ENCODE measurements around the gene F2RL1.
"Not testable (repeated sequence)": the region's sequence is repeated elsewhere in the genome, so short reads cannot be mapped to it uniquely, and the experiment has no call there.

Gene F2RL1

DNA sequence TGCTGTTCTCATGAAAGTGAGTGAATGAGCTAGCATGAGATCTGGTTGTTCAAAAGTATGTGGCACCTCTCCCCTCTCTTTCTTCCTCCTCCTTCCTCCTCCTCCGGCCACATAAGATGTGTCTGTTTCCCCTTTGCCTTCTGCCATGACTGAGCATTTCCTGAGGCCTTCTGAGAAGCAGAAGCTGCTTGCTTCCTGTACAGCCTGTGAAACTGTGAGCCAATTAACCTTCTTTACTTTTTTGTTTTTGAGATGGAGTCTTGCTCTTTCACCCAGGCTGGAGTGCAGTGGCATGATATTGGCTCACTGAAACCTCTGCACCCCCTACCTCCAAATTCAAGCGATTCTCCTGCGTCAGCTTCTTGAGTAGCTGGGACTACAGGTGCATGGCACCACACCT is 37.1 kb downstream of the F2RL1 start:
- TF ChIP-seq, protein P1, sequence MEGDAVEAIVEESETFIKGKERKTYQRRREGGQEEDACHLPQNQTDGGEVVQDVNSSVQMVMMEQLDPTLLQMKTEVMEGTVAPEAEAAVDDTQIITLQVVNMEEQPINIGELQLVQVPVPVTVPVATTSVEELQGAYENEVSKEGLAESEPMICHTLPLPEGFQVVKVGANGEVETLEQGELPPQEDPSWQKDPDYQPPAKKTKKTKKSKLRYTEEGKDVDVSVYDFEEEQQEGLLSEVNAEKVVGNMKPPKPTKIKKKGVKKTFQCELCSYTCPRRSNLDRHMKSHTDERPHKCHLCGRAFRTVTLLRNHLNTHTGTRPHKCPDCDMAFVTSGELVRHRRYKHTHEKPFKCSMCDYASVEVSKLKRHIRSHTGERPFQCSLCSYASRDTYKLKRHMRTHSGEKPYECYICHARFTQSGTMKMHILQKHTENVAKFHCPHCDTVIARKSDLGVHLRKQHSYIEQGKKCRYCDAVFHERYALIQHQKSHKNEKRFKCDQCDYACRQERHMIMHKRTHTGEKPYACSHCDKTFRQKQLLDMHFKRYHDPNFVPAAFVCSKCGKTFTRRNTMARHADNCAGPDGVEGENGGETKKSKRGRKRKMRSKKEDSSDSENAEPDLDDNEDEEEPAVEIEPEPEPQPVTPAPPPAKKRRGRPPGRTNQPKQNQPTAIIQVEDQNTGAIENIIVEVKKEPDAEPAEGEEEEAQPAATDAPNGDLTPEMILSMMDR (IDR thresholded peaks at IDR 0.05; ENCODE audit: control insufficient read depth, extremely low read depth, insufficient read depth), result no peak
- H3K4me3 ChIP-seq (ENCODE audit: low read depth, low read length), result no peak overlapping the region
- DNase-seq (ENCODE audit: low read depth), result no peak

DNA sequence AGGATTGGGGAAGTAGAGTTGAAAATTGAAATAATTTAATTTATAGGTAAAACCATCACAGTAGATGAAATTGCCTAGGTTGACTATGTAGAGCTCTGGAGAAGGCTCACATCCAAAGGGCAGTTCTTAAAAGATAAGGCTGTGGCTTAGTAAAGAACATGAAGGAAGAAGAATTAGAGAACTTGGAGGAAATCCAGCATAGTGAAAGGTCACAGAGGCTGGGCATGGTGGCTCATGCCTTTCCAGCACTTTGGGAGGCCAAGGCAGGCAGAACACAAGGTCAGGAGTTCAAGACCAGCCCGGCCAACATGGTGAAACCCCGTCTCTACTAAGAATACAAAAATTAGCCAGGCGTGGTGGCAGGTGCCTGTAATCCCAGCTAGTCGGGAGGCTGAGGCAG is 38.0 kb downstream of the F2RL1 start:
- not testable (repeated sequence) for DNase-seq (ENCODE audit: low read depth); H3K4me3 ChIP-seq (ENCODE audit: low read depth, low read length)

DNA sequence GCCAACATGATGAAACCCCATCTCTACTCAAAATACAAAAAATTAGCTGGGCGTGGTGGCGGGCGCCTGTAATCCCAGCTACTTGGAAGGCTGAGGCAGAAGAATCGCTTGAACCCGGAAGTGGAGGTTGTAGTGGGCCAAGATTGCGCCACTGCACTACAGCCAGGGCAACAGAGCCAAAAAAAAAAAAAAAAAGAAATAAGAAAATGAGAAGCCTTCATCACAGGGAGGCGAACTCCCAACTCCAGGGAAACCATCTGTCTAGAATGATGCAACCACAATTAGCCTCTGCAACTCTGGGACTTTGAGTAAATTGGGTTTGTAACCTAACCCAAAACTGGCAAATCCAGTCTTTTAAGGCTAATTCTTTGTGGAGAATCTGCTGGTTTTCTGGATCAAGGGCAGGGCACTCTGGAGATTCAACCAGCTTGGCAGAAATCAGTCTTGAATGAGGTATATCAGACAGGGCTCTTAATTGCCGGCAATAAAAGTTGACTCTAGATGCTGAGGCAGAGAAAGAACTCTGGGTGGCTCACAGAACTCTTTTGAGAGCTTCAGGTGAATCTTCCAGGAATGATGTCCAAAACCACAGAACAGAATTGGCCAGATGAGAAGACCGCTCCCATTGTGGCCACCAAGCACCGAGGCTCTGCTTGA is 40.9 kb downstream of the F2RL1 start:
- DNase-seq (ENCODE audit: low read depth), result no peak
- TF ChIP-seq, protein P1 (IDR thresholded peaks at IDR 0.05; ENCODE audit: control insufficient read depth, extremely low read depth, insufficient read depth), result no peak
- H3K4me3 ChIP-seq (ENCODE audit: low read depth, low read length), result no peak overlapping the region

DNA sequence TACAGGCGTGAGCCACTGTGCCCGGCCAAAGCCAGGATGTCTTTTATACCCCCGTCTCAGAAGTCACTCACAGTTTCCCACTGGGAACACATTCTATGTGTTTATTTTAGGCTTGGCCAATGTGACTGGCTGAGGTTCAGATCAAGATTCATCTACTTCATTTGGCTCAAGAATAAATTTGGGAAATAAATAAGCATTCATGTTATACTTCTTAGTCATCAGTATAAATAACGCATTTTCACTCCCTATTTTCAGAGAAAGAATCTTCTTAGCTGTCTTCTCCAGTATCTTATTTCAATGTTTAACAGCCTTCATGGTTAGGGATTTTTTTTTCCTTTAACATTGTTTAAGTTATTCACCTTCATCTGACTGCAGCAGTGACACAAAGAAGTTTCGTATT is 42.8 kb downstream of the F2RL1 start:
- H3K4me3 ChIP-seq (ENCODE audit: low read depth, low read length), result no peak overlapping the region
- DNase-seq (ENCODE audit: low read depth), result peak; percentile 10
- TF ChIP-seq, protein P1 (IDR thresholded peaks at IDR 0.05; ENCODE audit: control insufficient read depth, extremely low read depth, insufficient read depth), result no peak

DNA sequence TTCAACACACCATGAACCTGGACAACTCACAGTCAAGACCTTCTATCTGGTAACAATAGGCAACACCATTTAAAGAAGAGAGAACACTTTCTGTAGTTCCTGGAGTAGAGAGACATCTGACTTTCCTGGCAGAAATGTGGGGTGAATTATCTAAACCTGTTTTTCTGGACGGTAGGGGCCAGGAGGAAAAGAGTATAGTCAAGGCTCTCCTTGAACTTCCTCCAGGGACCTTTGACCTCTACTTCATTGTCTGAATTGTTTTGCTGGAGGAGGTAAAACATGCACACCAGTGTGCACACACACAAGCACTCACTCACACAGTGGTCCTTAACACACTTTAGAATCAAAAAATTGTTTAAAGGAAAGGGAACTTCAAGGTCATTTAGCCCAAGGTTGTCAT is 44.2 kb downstream of the F2RL1 start:
- TF ChIP-seq, protein P1 (IDR thresholded peaks at IDR 0.05; ENCODE audit: control insufficient read depth, extremely low read depth, insufficient read depth), result no peak
- DNase-seq (ENCODE audit: low read depth), result peak; percentile 31
- H3K4me3 ChIP-seq (ENCODE audit: low read depth, low read length), result no peak overlapping the region

DNA sequence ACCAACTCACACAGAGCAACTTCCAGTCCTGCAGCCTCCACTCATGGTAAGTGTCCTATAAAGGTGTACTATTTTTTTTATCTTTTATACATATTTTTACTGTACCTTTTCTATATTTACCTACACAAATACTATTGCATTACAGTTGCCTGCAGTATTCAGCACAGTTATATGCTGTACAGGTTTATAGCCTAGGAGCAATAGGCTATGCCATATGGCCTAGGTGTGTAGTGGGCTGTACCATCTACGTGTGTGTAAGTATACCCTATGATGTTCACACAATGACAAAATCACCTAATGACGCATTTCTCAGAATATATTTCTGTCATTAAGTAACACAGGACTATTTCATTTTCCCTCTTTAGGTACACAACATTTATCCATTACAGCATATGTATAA is 47.7 kb downstream of the F2RL1 start:
- TF ChIP-seq, protein P1 (IDR thresholded peaks at IDR 0.05; ENCODE audit: control insufficient read depth, extremely low read depth, insufficient read depth), result no peak
- no peak overlapping the region for H3K4me3 ChIP-seq (ENCODE audit: low read depth, low read length)
- no peak for DNase-seq (ENCODE audit: low read depth)

DNA sequence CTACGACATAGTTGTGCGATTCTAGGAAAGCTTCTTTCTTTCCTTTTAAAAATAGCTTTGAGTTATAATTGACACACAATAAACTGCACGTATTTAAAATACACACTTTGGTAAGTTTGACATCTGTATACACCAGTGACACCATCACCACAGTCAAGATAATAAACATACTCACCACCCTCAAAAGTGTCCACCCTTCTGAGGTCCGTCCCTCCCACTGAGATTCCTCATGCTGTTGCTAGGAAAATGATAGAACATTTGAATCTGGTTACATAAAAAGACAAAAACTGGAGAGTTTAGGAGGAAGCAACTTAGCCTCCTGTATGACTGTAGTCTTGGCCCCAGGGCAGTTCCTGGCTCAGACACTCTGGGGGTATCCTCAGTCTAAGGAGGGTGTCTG is 48.2 kb downstream of the F2RL1 start:
- TF ChIP-seq, protein P1 (IDR thresholded peaks at IDR 0.05; ENCODE audit: control insufficient read depth, extremely low read depth, insufficient read depth), result no peak
- no peak overlapping the region for H3K4me3 ChIP-seq (ENCODE audit: low read depth, low read length)
- no peak for DNase-seq (ENCODE audit: low read depth)

All from LNCaP clone FGC (cell line).